Esophagus mucosa (tissue), 1 donor: Measurements from ENCODE around the gene BRPF3. TPM values are rescaled to one million over a fixed set of nuclear protein-coding genes. Genes with fewer than 3 reads are reported as not detected.

ENCODE experiments used
- ATAC-seq: fragments of 200-7000 bp; cut with Tn5 transposase; one replicate; pipeline ENCODE4 v1.9.1; 2020
- total RNA-seq: library from RNA; stranded (reverse); gene quantifications from one replicate; pipeline ENCODE4 v1.2.4, GENCODE V29; 2023
- donor health status: DM: yes; HTN: yes; CAD: no.

Gene BRPF3
- total RNA-seq, 1 donor from 2014 or later: 14.5 TPM

GRCh38 chr6:36272234-36272633 is 75.7 kb downstream of the BRPF3 start:
- no peak for ATAC-seq

DNA sequence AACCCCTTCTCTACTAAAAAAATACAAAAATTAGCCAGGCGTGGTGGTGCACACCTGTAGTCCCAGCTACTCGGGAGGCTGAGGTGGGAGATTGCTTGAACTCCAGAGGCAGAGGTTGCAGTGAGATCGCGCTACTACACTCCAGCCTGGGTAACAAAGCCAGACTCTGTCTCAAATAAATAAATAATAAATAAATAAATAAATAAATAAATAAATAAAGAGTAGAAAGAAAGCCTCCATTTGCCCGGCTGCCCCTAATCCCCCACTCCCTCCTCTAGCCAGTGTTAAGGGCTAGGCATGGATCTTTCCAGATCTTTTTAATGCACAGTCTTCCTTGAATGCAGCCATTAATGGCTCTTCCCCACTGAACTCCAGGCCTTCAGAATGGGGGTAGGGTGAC is 76.5 kb downstream of the BRPF3 start:
- ATAC-seq: no peak

DNA sequence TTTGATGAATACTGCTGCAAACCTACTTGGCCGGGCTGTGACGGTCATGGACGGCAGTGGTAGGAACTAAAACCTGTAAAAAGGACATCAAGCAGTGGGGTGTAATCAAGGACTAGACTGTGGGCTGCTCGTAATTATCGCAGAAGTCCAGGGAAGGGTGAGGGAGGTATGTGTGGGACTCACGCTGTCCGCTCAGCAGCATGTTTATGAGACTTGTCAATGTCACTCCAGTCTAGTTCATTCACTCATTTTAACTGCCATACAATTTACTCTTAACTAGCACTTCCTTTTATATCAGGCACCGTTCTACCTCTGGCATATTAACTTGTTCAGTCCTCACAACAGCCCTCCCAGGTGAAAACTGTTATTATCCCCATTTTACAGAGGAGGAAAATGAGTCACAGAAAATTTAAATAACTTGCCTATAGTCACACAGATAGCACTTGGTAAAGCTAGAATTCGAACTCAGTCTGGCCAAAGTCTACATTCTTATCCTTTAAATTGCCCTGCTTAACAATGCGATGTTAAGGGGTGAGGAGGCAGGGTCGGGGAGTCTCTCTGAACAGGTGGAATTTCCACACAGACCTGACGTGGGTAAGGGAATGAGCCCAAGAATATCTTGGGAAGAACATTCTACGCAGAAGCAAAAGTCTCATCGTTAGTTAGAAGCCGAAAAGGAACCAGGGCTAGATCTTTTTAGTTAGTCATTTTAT is 77.4 kb downstream of the BRPF3 start:
- ATAC-seq: no peak

GRCh38 chr6:36276581-36277536 is 80.3 kb downstream of the BRPF3 start:
- ATAC-seq: peak; percentile 77

DNA sequence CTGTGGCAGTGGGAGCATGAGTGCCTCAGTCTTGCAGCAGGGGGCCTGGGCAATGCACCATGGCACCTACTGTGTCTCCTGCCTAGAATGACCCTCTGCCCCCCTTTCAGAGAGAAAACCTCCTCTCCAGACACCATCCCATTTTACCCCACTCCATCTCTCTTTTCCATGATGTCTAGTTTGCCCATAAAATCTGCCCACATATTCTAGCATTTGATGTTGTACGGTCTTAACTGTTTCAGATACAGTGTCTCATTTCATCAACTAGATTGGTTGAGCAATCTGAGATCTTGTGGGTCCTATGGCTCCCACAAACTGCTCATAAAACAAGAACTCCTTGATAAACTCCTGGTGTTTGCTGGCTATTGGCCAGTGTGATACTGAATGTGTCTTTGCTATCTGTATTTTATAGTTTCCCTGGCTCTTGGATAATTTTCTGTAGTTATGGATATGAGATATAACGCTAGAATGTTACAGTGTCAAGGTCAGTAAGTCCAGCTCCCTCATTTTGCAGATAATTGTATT is 81.5 kb downstream of the BRPF3 start:
- ATAC-seq: no peak

GRCh38 chr6:36280467-36280866 is 83.9 kb downstream of the BRPF3 start:
- ATAC-seq: no peak

DNA sequence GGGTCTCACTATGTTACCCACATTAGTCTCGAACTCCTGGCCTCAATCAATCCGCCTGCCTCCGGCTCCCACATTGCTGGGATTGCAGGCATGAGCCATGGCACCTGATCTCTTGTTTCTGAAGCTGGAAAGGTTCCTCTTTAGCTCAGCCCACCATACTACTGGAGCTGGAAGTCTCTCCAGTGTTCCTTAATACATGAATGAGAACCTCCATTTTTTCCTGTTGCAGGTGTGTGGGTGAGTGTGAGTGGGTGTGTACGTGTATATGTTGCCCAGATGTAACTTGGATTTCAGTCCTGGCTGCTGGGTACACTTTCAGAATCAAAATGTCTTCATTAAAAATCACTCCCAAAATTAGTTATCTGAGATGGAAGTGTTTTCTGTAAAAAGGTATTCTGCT is 84.4 kb downstream of the BRPF3 start:
- no peak for ATAC-seq

Other genes with a start within 250 kb of the BRPF3 start
- gene SLC26A8, start 172.1 kb upstream of the BRPF3 start, total RNA-seq: 0.04 TPM
- 39.9 TPM for gene MAPK14, start 168.9 kb upstream of the BRPF3 start, total RNA-seq
- gene MAPK13, start 66.2 kb upstream of the BRPF3 start, total RNA-seq: 97.9 TPM
- 0.20 TPM for gene PNPLA1, start 73.3 kb downstream of the BRPF3 start, total RNA-seq
- gene BNIP5, start 140.1 kb downstream of the BRPF3 start, total RNA-seq: not detected
- 2.1 TPM for gene ETV7, start 190.9 kb downstream of the BRPF3 start, total RNA-seq
- not detected for gene PXT1, start 246.1 kb downstream of the BRPF3 start, total RNA-seq
- gene KCTD20, start 246.3 kb downstream of the BRPF3 start, total RNA-seq: 23.1 TPM